ENCODE measurements around the gene MSRB1.

DNA sequence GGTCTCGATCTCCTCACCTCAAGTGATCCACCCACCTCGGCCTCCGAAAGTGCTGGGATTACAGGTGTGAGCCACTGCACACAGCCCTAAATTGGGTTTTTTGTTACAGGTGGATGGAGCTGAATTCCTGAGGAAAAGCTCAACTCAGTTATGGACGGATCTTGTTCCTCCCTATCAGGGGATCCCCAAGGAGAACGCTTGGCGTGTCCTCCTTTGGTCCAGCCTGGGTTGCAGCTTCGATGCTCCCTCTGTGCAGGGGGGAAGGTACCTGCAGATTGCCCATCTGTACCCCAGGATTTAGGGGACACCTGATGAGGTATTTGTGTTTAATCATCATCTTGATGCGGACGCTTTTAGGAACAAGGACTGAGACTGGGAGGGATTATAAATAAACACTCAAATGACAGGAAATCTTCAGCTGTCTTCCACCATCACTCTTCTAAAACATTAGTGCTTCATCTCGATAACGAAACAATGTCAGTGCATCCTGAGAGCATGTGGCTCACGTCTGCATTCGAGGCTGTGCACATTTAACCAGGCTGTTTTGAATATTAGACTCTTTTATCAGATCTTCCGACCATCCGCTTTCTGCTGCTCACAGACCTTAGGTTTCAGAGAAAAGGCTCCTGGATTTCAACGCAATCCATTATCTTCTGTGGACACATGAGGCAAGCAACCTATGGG lies 52.8 kb downstream of the MSRB1 start:
- TF ChIP-seq EZH2 (IDR thresholded peaks at IDR 0.05; ENCODE audit: borderline replicate concordance, insufficient read depth, low read depth, low read length, poor library complexity, severe bottlenecking): no peak
- TF ChIP-seq, protein P1, sequence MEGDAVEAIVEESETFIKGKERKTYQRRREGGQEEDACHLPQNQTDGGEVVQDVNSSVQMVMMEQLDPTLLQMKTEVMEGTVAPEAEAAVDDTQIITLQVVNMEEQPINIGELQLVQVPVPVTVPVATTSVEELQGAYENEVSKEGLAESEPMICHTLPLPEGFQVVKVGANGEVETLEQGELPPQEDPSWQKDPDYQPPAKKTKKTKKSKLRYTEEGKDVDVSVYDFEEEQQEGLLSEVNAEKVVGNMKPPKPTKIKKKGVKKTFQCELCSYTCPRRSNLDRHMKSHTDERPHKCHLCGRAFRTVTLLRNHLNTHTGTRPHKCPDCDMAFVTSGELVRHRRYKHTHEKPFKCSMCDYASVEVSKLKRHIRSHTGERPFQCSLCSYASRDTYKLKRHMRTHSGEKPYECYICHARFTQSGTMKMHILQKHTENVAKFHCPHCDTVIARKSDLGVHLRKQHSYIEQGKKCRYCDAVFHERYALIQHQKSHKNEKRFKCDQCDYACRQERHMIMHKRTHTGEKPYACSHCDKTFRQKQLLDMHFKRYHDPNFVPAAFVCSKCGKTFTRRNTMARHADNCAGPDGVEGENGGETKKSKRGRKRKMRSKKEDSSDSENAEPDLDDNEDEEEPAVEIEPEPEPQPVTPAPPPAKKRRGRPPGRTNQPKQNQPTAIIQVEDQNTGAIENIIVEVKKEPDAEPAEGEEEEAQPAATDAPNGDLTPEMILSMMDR (IDR thresholded peaks at IDR 0.05): no peak
